ENCODE measurements around the gene KCNH1. TPM values are rescaled to one million over a fixed set of nuclear protein-coding genes. Genes with fewer than 3 reads are reported as not detected.

KCNH1 gene
- total RNA-seq, 1 experiment from 2014 or later, result 0.17 TPM

GRCh38 chr1:210757677-210758076 lies 376.3 kb downstream of the KCNH1 start (continued):
- TF ChIP-seq ZNF532 (CRISPR knock-in tag; IDR thresholded peaks at IDR 0.05; ENCODE audit: borderline replicate concordance), result no peak
- TF ChIP-seq NR1H2 (CRISPR knock-in tag; IDR thresholded peaks at IDR 0.05), result no peak
- TF ChIP-seq, protein P1, sequence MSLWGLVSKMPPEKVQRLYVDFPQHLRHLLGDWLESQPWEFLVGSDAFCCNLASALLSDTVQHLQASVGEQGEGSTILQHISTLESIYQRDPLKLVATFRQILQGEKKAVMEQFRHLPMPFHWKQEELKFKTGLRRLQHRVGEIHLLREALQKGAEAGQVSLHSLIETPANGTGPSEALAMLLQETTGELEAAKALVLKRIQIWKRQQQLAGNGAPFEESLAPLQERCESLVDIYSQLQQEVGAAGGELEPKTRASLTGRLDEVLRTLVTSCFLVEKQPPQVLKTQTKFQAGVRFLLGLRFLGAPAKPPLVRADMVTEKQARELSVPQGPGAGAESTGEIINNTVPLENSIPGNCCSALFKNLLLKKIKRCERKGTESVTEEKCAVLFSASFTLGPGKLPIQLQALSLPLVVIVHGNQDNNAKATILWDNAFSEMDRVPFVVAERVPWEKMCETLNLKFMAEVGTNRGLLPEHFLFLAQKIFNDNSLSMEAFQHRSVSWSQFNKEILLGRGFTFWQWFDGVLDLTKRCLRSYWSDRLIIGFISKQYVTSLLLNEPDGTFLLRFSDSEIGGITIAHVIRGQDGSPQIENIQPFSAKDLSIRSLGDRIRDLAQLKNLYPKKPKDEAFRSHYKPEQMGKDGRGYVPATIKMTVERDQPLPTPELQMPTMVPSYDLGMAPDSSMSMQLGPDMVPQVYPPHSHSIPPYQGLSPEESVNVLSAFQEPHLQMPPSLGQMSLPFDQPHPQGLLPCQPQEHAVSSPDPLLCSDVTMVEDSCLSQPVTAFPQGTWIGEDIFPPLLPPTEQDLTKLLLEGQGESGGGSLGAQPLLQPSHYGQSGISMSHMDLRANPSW (CRISPR knock-in tag; conservative IDR thresholded peaks at IDR 0.05; ENCODE audit: low read depth), result no peak
- TF ChIP-seq NFATC4 (CRISPR knock-in tag; IDR thresholded peaks at IDR 0.05), result no peak
- TF ChIP-seq ZNF263 (CRISPR knock-in tag; IDR thresholded peaks at IDR 0.05; ENCODE audit: low read depth), result no peak
- no peak for TF ChIP-seq PRRX2 (CRISPR knock-in tag; IDR thresholded peaks at IDR 0.05)
- TF ChIP-seq TEAD1 (CRISPR knock-in tag; IDR thresholded peaks at IDR 0.05), result no peak; the same call in 1 of the 2 replicates

DNA sequence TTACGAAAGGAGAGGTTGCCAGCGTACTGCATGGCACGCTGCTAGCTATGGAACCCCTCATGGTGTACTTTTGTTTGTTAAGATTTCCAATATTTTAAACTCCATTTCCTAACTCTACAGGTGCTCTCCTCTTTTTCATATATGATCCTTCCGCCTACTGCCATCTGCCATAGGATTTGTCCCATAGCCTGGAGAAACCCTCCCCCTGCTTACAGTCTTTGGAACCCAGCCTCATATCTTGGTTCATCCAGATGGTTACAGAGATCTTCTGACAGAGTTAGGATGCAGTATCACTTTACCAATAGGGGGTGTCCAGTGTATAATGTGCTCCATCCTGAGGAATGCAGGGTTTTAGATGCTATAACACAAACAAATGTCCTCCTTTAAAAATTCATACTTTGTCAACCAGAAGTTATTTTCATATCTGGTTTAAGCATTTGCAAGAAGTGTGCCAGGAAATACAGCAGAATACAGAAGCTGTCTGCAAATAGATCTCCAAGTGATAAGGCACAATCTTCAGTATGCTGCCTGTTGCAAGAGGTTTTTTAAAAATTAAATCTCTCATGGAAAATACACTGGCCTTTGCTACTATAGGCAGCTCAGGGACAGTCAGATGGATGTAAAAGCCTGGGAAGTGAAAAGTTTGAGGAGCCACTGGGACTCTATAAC lies 377.8 kb downstream of the KCNH1 start:
- no peaks in the 10 kb centered on the region for H3K36me3 Mint-ChIP-seq
- H3K27me3 Mint-ChIP-seq (ENCODE audit: low read depth), result peaks cover 54% of the 10 kb centered on the region
- peaks cover 26% of the 10 kb centered on the region for H3K4me1 Mint-ChIP-seq
- TF ChIP-seq TEAD4 (CRISPR knock-in tag; IDR thresholded peaks at IDR 0.05) (no peak), ETV6 (CRISPR knock-in tag; IDR thresholded peaks at IDR 0.05) (no peak), ESRRA (CRISPR knock-in tag; IDR thresholded peaks at IDR 0.05; ENCODE audit: borderline replicate concordance) (no peak), FOXK1 (CRISPR knock-in tag; IDR thresholded peaks at IDR 0.05) (no peak), GABPB1 (CRISPR knock-in tag; IDR thresholded peaks at IDR 0.05) (no peak), SOX15 (CRISPR knock-in tag; IDR thresholded peaks at IDR 0.05) (no peak), NFE2L1 (CRISPR knock-in tag; IDR thresholded peaks at IDR 0.05) (no peak), JAZF1 (CRISPR knock-in tag; IDR thresholded peaks at IDR 0.05) (no peak), ZNF317 (CRISPR knock-in tag; IDR thresholded peaks at IDR 0.05; ENCODE audit: borderline replicate concordance, low read depth) (no peak), ZBTB43 (CRISPR knock-in tag; IDR thresholded peaks at IDR 0.05) (no peak), ZNF219 (CRISPR knock-in tag; IDR thresholded peaks at IDR 0.05; ENCODE audit: borderline replicate concordance) (no peak), ZNF423 (CRISPR knock-in tag; IDR thresholded peaks at IDR 0.05) (no peak)
- CTCF ChIA-PET, result no interaction called here
- no peak overlapping the region for H3K4me3 Mint-ChIP-seq
- POLR2A ChIA-PET, result no interaction called here
- DNase-seq (ENCODE audit: low spot score), result no peak
- no peak for ATAC-seq
- H3K9me3 Mint-ChIP-seq, result peaks cover 8% of the 10 kb centered on the region
- no peak overlapping the region for H3K27ac Mint-ChIP-seq
